ENCODE measurements around the gene C15orf39.

Gene C15orf39

DNA sequence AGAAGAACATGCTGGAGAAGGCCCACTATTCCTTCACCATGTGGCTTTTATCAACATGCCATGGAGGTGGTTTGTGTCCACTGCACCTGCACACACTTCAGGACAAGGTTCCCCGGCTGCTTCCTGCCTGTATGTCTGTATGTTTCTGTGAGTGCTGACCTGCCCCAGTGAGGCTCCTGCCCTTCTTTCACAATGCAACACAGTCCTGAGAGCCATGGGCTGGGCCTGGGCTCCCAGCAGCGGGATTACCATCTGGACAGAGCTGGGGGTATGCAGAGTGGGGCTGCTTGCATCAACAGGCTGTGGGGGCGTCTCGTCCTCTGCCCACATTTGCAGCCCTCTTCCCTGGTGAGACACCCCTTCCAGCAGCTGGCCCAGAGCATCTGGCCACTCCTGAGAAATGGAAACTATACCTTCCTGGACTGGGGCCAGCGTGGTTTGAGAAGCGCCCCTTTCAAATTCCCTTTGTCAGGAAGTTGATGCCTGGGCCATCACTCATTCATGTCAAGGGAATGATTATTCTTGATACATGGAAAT is 29.3 kb upstream of the C15orf39 start:
- ChIA-PET CTCF (interaction anchor here (0.6 kb wide), 1 partner anchor 25 kb away, joined by 3 read pairs; no protein-coding TSS in a partner anchor), POLR2A (no interaction called here)
- peak; percentile 86 for TF ChIP-seq ZFHX2 (tag by site-specific recombination; conservative IDR thresholded peaks at IDR 0.05)
- no peak for TF ChIP-seq ZNF248 (tag by site-specific recombination; IDR thresholded peaks at IDR 0.05)
- TF ChIP-seq YY2 (tag by site-specific recombination; IDR thresholded peaks at IDR 0.05), result no peak
- no peak for TF ChIP-seq ZNF677 (tag by site-specific recombination; IDR thresholded peaks at IDR 0.05)
- TF ChIP-seq, protein P1, sequence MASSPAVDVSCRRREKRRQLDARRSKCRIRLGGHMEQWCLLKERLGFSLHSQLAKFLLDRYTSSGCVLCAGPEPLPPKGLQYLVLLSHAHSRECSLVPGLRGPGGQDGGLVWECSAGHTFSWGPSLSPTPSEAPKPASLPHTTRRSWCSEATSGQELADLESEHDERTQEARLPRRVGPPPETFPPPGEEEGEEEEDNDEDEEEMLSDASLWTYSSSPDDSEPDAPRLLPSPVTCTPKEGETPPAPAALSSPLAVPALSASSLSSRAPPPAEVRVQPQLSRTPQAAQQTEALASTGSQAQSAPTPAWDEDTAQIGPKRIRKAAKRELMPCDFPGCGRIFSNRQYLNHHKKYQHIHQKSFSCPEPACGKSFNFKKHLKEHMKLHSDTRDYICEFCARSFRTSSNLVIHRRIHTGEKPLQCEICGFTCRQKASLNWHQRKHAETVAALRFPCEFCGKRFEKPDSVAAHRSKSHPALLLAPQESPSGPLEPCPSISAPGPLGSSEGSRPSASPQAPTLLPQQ (tag by site-specific recombination; IDR thresholded peaks at IDR 0.05), result no peak
- TF ChIP-seq EGR2 (tag by site-specific recombination; IDR thresholded peaks at IDR 0.05; ENCODE audit: low read depth), result peak; percentile 50
- TF ChIP-seq, protein P2, sequence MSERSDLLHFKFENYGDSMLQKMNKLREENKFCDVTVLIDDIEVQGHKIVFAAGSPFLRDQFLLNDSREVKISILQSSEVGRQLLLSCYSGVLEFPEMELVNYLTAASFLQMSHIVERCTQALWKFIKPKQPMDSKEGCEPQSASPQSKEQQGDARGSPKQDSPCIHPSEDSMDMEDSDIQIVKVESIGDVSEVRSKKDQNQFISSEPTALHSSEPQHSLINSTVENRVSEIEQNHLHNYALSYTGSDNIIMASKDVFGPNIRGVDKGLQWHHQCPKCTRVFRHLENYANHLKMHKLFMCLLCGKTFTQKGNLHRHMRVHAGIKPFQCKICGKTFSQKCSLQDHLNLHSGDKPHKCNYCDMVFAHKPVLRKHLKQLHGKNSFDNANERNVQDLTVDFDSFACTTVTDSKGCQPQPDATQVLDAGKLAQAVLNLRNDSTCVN (tag by site-specific recombination; optimal IDR thresholded peaks at IDR 0.05), result no peak
- no peak for TF ChIP-seq ZNF747 (tag by site-specific recombination; IDR thresholded peaks at IDR 0.05)
- Histone ChIP-seq H3K4me3 (ENCODE audit: low read depth, low read length) (no peak overlapping the region), H3K9me3 (ENCODE audit: control insufficient read depth, insufficient read depth, low read depth, low read length) (no peaks in the 10 kb centered on the region), H3K36me3 (ENCODE audit: control insufficient read depth in 2 of 2, insufficient read depth in 1 of 2, low read length in 2 of 2) (no peaks in the 10 kb centered on the region), H3K27ac (ENCODE audit: extremely low read depth, low read depth, low read length) (no peak overlapping the region), H3K4me1 (ENCODE audit: control insufficient read depth, insufficient read depth, low read length) (no peaks in the 10 kb centered on the region)

DNA sequence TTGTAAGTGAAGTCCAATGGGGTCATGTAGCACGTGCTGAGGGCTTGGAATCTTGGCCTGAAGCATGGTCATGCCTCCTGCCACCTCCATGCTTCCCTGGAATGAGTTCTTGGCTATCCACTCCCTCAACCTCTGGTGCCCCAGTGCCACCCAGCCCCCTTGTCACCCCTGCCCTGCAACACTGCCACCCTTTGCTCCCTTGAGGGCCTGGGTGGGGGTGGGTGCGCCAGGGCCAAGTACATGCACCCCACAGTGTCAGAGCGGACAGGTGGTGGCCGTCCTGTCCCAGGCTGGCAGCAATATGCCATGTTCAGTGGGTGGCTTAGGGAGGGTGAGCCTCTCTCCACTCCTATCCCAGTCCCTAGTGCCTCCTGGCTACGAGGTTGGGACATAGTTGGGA is 27.6 kb upstream of the C15orf39 start:
- CTCF ChIA-PET, result interaction anchor here (0.7 kb wide), 2 partner anchors 15 to 45 kb away, joined by 3 to 4 read pairs; no protein-coding TSS in a partner anchor
- POLR2A ChIA-PET, result interaction anchor here (2.0 kb wide), 1 partner anchor 27 kb away, joined by 6 read pairs; the partner anchor contains the start of gene C15orf39
- no peaks in the 10 kb centered on the region for H3K4me1 ChIP-seq (ENCODE audit: control insufficient read depth, insufficient read depth, low read length)

DNA sequence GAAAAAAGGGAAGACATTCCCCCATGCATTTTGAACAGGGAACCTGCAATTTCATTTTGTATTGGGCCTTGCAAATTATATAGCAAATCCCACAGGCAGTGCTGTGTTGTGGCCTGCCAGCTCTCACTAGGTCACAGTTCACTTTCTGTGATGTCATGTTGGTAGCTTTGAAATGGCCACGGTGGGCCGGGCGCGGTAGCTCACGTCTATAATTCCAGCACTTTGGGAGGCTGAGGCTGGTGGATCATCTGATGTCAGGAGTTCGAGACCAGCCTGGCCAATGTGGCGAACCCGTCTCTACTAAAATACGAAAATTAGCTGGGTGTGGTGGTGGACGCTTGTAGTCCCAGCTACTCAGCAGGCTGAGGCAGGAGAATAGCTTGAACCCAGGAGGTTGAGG is 27.0 kb upstream of the C15orf39 start:
- Histone ChIP-seq H3K27ac (ENCODE audit: extremely low read depth, low read depth, low read length) (no peak overlapping the region), H3K4me1 (ENCODE audit: control insufficient read depth, insufficient read depth, low read length) (peaks cover 5% of the 10 kb centered on the region), H3K36me3 (ENCODE audit: control insufficient read depth in 2 of 2, insufficient read depth in 1 of 2, low read length in 2 of 2) (no peaks in the 10 kb centered on the region), H3K4me3 (ENCODE audit: low read depth, low read length) (no peak overlapping the region), H3K9me3 (ENCODE audit: control insufficient read depth, insufficient read depth, low read depth, low read length) (no peaks in the 10 kb centered on the region)
- POLR2A ChIA-PET, result interaction anchor here (2.0 kb wide), 1 partner anchor 26 kb away, joined by 6 read pairs; the partner anchor contains the start of gene C15orf39
- CTCF ChIA-PET, result interaction anchor here (1.3 kb wide), 1 partner anchor 30 kb away, joined by 5 read pairs; no protein-coding TSS in a partner anchor
- TF ChIP-seq ZNF501 (tag by site-specific recombination; IDR thresholded peaks at IDR 0.05), result no peak
- no peak for TF ChIP-seq ZNF624 (tag by site-specific recombination; IDR thresholded peaks at IDR 0.05)
- TF ChIP-seq, protein P3, sequence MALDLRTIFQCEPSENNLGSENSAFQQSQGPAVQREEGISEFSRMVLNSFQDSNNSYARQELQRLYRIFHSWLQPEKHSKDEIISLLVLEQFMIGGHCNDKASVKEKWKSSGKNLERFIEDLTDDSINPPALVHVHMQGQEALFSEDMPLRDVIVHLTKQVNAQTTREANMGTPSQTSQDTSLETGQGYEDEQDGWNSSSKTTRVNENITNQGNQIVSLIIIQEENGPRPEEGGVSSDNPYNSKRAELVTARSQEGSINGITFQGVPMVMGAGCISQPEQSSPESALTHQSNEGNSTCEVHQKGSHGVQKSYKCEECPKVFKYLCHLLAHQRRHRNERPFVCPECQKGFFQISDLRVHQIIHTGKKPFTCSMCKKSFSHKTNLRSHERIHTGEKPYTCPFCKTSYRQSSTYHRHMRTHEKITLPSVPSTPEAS (tag by site-specific recombination; IDR thresholded peaks at IDR 0.05), result no peak
- TF ChIP-seq ZNF366 (tag by site-specific recombination; conservative IDR thresholded peaks at IDR 0.05), result no peak
- TF ChIP-seq ZNF670 (tag by site-specific recombination; IDR thresholded peaks at IDR 0.05; ENCODE audit: low read depth), result no peak
- TF ChIP-seq ZNF175 (tag by site-specific recombination; IDR thresholded peaks at IDR 0.05), result no peak
- TF ChIP-seq ZNF664 (tag by site-specific recombination; IDR thresholded peaks at IDR 0.05), result no peak
- TF ChIP-seq, protein P4, sequence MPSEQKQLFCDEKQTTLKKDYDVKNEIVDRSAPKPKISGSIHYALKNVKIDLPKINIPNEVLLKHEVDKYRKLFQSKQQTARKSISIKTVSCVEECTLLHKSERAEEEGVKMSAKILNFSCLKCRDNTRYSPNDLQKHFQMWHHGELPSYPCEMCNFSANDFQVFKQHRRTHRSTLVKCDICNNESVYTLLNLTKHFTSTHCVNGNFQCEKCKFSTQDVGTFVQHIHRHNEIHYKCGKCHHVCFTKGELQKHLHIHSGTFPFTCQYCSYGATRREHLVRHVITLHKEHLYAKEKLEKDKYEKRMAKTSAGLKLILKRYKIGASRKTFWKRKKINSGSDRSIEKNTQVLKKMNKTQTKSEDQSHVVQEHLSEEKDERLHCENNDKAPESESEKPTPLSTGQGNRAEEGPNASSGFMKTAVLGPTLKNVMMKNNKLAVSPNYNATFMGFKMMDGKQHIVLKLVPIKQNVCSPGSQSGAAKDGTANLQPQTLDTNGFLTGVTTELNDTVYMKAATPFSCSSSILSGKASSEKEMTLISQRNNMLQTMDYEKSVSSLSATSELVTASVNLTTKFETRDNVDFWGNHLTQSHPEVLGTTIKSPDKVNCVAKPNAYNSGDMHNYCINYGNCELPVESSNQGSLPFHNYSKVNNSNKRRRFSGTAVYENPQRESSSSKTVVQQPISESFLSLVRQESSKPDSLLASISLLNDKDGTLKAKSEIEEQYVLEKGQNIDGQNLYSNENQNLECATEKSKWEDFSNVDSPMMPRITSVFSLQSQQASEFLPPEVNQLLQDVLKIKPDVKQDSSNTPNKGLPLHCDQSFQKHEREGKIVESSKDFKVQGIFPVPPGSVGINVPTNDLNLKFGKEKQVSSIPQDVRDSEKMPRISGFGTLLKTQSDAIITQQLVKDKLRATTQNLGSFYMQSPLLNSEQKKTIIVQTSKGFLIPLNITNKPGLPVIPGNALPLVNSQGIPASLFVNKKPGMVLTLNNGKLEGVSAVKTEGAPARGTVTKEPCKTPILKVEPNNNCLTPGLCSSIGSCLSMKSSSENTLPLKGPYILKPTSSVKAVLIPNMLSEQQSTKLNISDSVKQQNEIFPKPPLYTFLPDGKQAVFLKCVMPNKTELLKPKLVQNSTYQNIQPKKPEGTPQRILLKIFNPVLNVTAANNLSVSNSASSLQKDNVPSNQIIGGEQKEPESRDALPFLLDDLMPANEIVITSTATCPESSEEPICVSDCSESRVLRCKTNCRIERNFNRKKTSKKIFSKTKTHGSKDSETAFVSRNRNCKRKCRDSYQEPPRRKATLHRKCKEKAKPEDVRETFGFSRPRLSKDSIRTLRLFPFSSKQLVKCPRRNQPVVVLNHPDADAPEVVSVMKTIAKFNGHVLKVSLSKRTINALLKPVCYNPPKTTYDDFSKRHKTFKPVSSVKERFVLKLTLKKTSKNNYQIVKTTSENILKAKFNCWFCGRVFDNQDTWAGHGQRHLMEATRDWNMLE (tag by site-specific recombination; conservative IDR thresholded peaks at IDR 0.05; ENCODE audit: low read depth), result no peak
- no peak for TF ChIP-seq ZFHX2 (tag by site-specific recombination; conservative IDR thresholded peaks at IDR 0.05)
- TF ChIP-seq ZFP37 (tag by site-specific recombination; IDR thresholded peaks at IDR 0.05), result no peak
- no peak for TF ChIP-seq MZF1 (tag by site-specific recombination; IDR thresholded peaks at IDR 0.05; ENCODE audit: borderline replicate concordance)
- TF ChIP-seq ZSCAN30 (tag by site-specific recombination; IDR thresholded peaks at IDR 0.05), result no peak
- no peak for TF ChIP-seq ZNF510 (tag by site-specific recombination; IDR thresholded peaks at IDR 0.05; ENCODE audit: insufficient replicate concordance)
- no peak for TF ChIP-seq ZNF2 (tag by site-specific recombination; IDR thresholded peaks at IDR 0.05)
- TF ChIP-seq KLF9 (tag by site-specific recombination; IDR thresholded peaks at IDR 0.05; ENCODE audit: low read depth), result no peak

More for the DNA sequence above, 27.6 kb upstream of the C15orf39 start:
- no peak overlapping the region for H3K27ac ChIP-seq (ENCODE audit: extremely low read depth, low read depth, low read length)
- H3K9me3 ChIP-seq (ENCODE audit: control insufficient read depth, insufficient read depth, low read depth, low read length), result no peaks in the 10 kb centered on the region
- no peaks in the 10 kb centered on the region for H3K36me3 ChIP-seq (ENCODE audit: control insufficient read depth in 2 of 2, insufficient read depth in 1 of 2, low read length in 2 of 2)
- no peak overlapping the region for H3K4me3 ChIP-seq (ENCODE audit: low read depth, low read length)
- TF ChIP-seq ZNF768 (tag by site-specific recombination; IDR thresholded peaks at IDR 0.05) (no peak), KLF10 (tag by site-specific recombination; IDR thresholded peaks at IDR 0.05) (no peak), SP2 (tag by site-specific recombination; IDR thresholded peaks at IDR 0.05) (no peak), ZNF132 (tag by site-specific recombination; IDR thresholded peaks at IDR 0.05; ENCODE audit: borderline replicate concordance) (no peak)

All from HEK293 (cell line).